ENCODE results near the gene FAM124A. TPM values are rescaled to one million over a fixed set of nuclear protein-coding genes. Genes with fewer than 3 reads are reported as not detected.

The FAM124A gene
- total RNA-seq, 1 donor = 3.3 TPM

DNA sequence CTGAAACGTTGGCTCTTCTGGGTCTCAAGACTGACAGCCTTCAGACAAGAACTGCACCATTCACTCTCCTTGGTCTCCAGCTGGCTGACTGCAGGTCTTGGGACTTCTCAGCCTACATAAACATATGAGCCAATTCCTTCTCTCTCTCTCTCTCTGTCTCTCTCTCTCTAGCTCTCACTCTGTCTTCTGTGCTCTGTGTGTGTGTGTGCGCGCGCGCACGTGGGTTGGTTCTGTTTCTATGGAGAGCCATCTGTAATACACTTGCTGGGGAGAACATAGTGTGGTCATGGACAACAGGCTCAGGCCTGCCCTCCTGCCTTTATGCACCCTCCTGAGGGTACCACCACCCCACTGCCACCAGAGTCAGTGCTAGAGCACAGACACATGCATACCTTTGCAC is 103.6 kb downstream of the FAM124A start:
- no peak overlapping the region for H3K4me3 ChIP-seq (ENCODE audit: low read depth, low read length)
- no peak for DNase-seq (ENCODE audit: low read depth)
- TF ChIP-seq, protein P1, sequence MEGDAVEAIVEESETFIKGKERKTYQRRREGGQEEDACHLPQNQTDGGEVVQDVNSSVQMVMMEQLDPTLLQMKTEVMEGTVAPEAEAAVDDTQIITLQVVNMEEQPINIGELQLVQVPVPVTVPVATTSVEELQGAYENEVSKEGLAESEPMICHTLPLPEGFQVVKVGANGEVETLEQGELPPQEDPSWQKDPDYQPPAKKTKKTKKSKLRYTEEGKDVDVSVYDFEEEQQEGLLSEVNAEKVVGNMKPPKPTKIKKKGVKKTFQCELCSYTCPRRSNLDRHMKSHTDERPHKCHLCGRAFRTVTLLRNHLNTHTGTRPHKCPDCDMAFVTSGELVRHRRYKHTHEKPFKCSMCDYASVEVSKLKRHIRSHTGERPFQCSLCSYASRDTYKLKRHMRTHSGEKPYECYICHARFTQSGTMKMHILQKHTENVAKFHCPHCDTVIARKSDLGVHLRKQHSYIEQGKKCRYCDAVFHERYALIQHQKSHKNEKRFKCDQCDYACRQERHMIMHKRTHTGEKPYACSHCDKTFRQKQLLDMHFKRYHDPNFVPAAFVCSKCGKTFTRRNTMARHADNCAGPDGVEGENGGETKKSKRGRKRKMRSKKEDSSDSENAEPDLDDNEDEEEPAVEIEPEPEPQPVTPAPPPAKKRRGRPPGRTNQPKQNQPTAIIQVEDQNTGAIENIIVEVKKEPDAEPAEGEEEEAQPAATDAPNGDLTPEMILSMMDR (IDR thresholded peaks at IDR 0.05; ENCODE audit: insufficient read depth, low read length) = no peak

- TF ChIP-seq, protein P1 (IDR thresholded peaks at IDR 0.05; ENCODE audit: insufficient read depth, low read length) = no peak
- H3K4me3 ChIP-seq (ENCODE audit: low read depth, low read length) = no peak overlapping the region
- no peak for DNase-seq (ENCODE audit: low read depth)
Observed at GRCh38 chr13:51326777-51327176, 104.6 kb downstream of the FAM124A start.

DNA sequence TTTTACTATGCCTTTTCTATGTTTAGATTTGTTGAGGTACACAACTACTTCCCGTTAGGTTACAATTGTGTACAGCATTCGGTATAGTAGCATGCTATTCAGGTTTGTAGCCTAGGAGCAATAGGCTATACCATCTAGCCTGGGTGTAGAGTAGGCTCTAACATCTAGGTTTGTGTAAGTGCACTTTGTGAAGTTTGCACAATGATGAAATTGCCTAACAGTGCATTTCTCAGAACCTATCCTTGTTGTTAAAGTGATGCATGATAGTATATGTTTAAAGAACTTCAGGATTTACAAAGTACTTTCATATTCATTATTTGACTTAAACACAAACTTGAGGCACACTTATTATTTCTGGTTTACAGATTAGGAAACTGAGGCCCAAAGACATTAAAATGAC is 105.8 kb downstream of the FAM124A start:
- H3K4me3 ChIP-seq (ENCODE audit: low read depth, low read length) = no peak overlapping the region
- no peak for DNase-seq (ENCODE audit: low read depth)
- TF ChIP-seq, protein P1 (IDR thresholded peaks at IDR 0.05; ENCODE audit: insufficient read depth, low read length) = no peak

GRCh38 chr13:51328488-51328887 is 106.3 kb downstream of the FAM124A start:
- DNase-seq (ENCODE audit: low read depth) = no peak
- H3K4me3 ChIP-seq (ENCODE audit: low read depth, low read length) = no peak overlapping the region
- TF ChIP-seq, protein P1 (IDR thresholded peaks at IDR 0.05; ENCODE audit: insufficient read depth, low read length) = no peak

- H3K4me3 ChIP-seq (ENCODE audit: low read depth, low read length) = no peak overlapping the region
- no peak for DNase-seq (ENCODE audit: low read depth)
- TF ChIP-seq, protein P1 (IDR thresholded peaks at IDR 0.05; ENCODE audit: insufficient read depth, low read length) = no peak
Observed at GRCh38 chr13:51329606-51330005, 107.4 kb downstream of the FAM124A start.

- TF ChIP-seq, protein P1 (IDR thresholded peaks at IDR 0.05; ENCODE audit: insufficient read depth, low read length) = no peak
- peak; percentile 23 for DNase-seq (ENCODE audit: low read depth)
- no peak overlapping the region for H3K4me3 ChIP-seq (ENCODE audit: low read depth, low read length)
Observed at GRCh38 chr13:51330791-51331190, 108.6 kb downstream of the FAM124A start.

DNA sequence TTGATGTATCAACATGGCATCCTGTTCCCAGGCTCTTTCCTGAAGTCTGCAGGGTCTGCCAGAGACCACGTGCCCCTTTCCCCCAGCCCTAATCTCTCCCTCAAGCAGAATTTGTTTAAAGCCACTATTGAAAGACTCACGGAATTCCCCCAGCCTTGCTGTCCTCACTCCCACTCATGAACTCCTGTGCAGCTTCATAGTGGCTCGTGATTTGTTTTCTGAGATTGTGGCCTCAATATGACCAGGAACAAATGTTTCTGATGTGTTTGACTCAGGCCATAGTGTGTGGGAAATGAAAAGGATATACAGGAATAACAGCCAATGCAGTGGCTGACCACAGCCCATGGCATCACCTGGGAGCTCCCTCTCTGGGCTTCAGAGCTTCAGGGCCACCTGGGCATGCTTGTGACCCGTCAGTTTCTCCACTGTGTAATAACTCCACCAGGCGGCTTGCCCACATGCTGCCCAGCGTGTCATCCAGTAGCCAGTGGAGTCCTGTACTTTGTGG is 109.2 kb downstream of the FAM124A start:
- TF ChIP-seq, protein P1 (IDR thresholded peaks at IDR 0.05; ENCODE audit: insufficient read depth, low read length) = no peak
- no peak overlapping the region for H3K4me3 ChIP-seq (ENCODE audit: low read depth, low read length)
- no peak for DNase-seq (ENCODE audit: low read depth)
